Ureter (tissue), 1 donor: ENCODE data around the gene ACTRT3. TPM values are rescaled to one million over a fixed set of nuclear protein-coding genes. Genes with fewer than 3 reads are reported as not detected.

Experiments
- total RNA-seq: library from RNA; stranded (reverse); gene quantifications from one replicate; pipeline ENCODE4 v1.2.4, GENCODE V29; 2023
- donor health status: DM: yes; HTN: yes; CAD: no.

The ACTRT3 gene
- total RNA-seq, 1 donor from 2014 or later = 4.0 TPM

Other genes with a start within 250 kb of the ACTRT3 start
- gene MECOM, start 105.8 kb downstream of the ACTRT3 start, total RNA-seq = 218 TPM
- 1.4 TPM for gene TERC, start 4.5 kb downstream of the ACTRT3 start, total RNA-seq
- gene MYNN, start 3.8 kb upstream of the ACTRT3 start, total RNA-seq = 18.5 TPM
- not detected for gene LRRIQ4, start 43.3 kb upstream of the ACTRT3 start, total RNA-seq
- gene LRRC34, start 43.3 kb upstream of the ACTRT3 start, total RNA-seq = 4.5 TPM
- gene LRRC31, start 100.4 kb upstream of the ACTRT3 start, total RNA-seq = 0.78 TPM
- not detected for gene SAMD7, start 142.0 kb upstream of the ACTRT3 start, total RNA-seq
- gene SEC62, start 197.2 kb upstream of the ACTRT3 start, total RNA-seq = 146 TPM